Loucy (cell line): ENCODE results near the gene TGOLN2.
"Not testable (repeated sequence)": the region's sequence is repeated elsewhere in the genome, so short reads cannot be mapped to it uniquely, and the experiment has no call there.

Source experiments
- H2AFZ ChIP-seq: fragments of 200-600 bp; sonication (generic); 2 replicates; pipeline ENCODE4 v1.6.0; 2016; ENCODE audit warnings: antibody characterized with exemption, mild to moderate bottlenecking, low read length, moderate library complexity
- H3F3A ChIP-seq: fragments of 200-600 bp; 2 replicates; pipeline ENCODE4 v1.6.0; 2016; ENCODE audit warnings: antibody characterized with exemption, low read depth, mild to moderate bottlenecking
- H3K27me3 ChIP-seq: fragments of 200-600 bp; sonication (generic); 2 replicates; pipeline ENCODE4 v1.6.1; 2014; ENCODE audit warnings: low read length, mild to moderate bottlenecking; ENCODE audit not compliant: insufficient read depth, poor library complexity, severe bottlenecking
- H3K36me3 ChIP-seq: fragments of 200-600 bp; sonication (generic); 2 replicates; pipeline ENCODE4 v1.6.1; 2016; ENCODE audit warnings: low read length; ENCODE audit not compliant: insufficient read depth
- H3K4me1 ChIP-seq: fragments of 200-600 bp; sonication (generic); 2 replicates; pipeline ENCODE4 v1.5.1; 2014; ENCODE audit warnings: low read length, mild to moderate bottlenecking; ENCODE audit not compliant: insufficient read depth, poor library complexity, severe bottlenecking
- H3K4me2 ChIP-seq: fragments of 200-600 bp; sonication (generic); 2 replicates; pipeline ENCODE4 v1.6.0; 2014; ENCODE audit warnings: antibody characterized with exemption, low read length, low read depth, mild to moderate bottlenecking; ENCODE audit not compliant: poor library complexity, severe bottlenecking
- H3K4me3 ChIP-seq: fragments of 200-600 bp; sonication (generic); 2 replicates; pipeline ENCODE4 v1.5.1; 2014; ENCODE audit warnings: low read length, mild to moderate bottlenecking, mixed read lengths; ENCODE audit not compliant: poor library complexity, severe bottlenecking
- H3K79me2 ChIP-seq: fragments of 200-600 bp; sonication (generic); 2 replicates; pipeline ENCODE4 v1.6.1; 2014; ENCODE audit warnings: low read length; ENCODE audit not compliant: insufficient read depth
- H3K9ac ChIP-seq: fragments of 200-600 bp; sonication (generic); 2 replicates; pipeline ENCODE4 v1.6.0; 2014; ENCODE audit warnings: mild to moderate bottlenecking, low read depth, low read length, moderate library complexity; ENCODE audit not compliant: poor library complexity, severe bottlenecking
- H3K9me2 ChIP-seq: fragments of 200-600 bp; sonication (generic); replicated peaks from 2 replicates; pipeline ENCODE4 v1.6.1; 2016; ENCODE audit warnings: low read depth, low read length, mixed read lengths
- H3K9me3 ChIP-seq: fragments of 200-600 bp; sonication (generic); 2 replicates; pipeline ENCODE4 v1.6.1; 2014; ENCODE audit warnings: mild to moderate bottlenecking, antibody characterized with exemption, low read length, low read depth; ENCODE audit not compliant: insufficient read depth
- H4K20me1 ChIP-seq: fragments of 200-600 bp; sonication (generic); 2 replicates; pipeline ENCODE4 v1.6.0; 2014; ENCODE audit warnings: antibody characterized with exemption, low read length, mild to moderate bottlenecking; ENCODE audit not compliant: insufficient read depth, poor library complexity, severe bottlenecking
- EZH2phosphoT487 ChIP-seq: fragments of 200-600 bp; IDR thresholded peaks from 2 replicates; pipeline ENCODE4 v1.6.1; 2018; ENCODE audit warnings: antibody characterized with exemption, mild to moderate bottlenecking, moderate library complexity, borderline replicate concordance
- TF ChIP-seq, protein P1 (sequence below): fragments of 200-600 bp; sonication (generic); conservative IDR thresholded peaks from 2 replicates; pipeline ENCODE4 v1.5.1; 2014; ENCODE audit warnings: mild to moderate bottlenecking, antibody characterized with exemption, low read length

The TGOLN2 gene

DNA sequence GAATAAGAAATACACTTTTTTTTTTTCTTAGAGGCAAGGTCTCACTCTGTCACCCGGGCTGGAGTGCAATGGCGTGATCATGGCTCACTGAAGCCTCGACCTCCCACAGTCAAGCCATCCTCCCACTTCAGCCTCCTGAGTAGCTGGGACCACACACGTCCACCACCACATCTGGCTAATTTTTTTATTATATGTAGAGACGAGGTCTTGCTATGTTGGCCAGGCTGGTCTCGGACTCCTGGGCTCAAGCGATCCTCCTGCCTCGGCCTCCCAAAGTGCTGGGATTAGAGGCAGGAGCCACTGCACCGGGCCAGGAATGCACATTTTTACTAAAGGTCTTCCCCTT is 2.4 kb downstream of the TGOLN2 start:
- TF ChIP-seq EZH2phosphoT487, result no peak
- TF ChIP-seq, protein P1, sequence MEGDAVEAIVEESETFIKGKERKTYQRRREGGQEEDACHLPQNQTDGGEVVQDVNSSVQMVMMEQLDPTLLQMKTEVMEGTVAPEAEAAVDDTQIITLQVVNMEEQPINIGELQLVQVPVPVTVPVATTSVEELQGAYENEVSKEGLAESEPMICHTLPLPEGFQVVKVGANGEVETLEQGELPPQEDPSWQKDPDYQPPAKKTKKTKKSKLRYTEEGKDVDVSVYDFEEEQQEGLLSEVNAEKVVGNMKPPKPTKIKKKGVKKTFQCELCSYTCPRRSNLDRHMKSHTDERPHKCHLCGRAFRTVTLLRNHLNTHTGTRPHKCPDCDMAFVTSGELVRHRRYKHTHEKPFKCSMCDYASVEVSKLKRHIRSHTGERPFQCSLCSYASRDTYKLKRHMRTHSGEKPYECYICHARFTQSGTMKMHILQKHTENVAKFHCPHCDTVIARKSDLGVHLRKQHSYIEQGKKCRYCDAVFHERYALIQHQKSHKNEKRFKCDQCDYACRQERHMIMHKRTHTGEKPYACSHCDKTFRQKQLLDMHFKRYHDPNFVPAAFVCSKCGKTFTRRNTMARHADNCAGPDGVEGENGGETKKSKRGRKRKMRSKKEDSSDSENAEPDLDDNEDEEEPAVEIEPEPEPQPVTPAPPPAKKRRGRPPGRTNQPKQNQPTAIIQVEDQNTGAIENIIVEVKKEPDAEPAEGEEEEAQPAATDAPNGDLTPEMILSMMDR, result no peak
- H3K4me1 ChIP-seq, result peaks cover 51% of the 10 kb centered on the region
- no peak overlapping the region for H2AFZ ChIP-seq
- H3K36me3 ChIP-seq, result peaks cover 43% of the 10 kb centered on the region
- H3K9me2 ChIP-seq, result no peaks in the 10 kb centered on the region
- H3K9ac ChIP-seq, result peak overlapping the region; percentile 90
- no peaks in the 10 kb centered on the region for H3K27me3 ChIP-seq
- peak overlapping the region; percentile 82 for H3K4me3 ChIP-seq
- H3K9me3 ChIP-seq, result no peaks in the 10 kb centered on the region
- H3K4me2 ChIP-seq, result peak overlapping the region; percentile 98
- peaks cover 83% of the 10 kb centered on the region for H3K79me2 ChIP-seq
- peaks cover 69% of the 10 kb centered on the region for H4K20me1 ChIP-seq
- no peaks in the 10 kb centered on the region for H3F3A ChIP-seq

DNA sequence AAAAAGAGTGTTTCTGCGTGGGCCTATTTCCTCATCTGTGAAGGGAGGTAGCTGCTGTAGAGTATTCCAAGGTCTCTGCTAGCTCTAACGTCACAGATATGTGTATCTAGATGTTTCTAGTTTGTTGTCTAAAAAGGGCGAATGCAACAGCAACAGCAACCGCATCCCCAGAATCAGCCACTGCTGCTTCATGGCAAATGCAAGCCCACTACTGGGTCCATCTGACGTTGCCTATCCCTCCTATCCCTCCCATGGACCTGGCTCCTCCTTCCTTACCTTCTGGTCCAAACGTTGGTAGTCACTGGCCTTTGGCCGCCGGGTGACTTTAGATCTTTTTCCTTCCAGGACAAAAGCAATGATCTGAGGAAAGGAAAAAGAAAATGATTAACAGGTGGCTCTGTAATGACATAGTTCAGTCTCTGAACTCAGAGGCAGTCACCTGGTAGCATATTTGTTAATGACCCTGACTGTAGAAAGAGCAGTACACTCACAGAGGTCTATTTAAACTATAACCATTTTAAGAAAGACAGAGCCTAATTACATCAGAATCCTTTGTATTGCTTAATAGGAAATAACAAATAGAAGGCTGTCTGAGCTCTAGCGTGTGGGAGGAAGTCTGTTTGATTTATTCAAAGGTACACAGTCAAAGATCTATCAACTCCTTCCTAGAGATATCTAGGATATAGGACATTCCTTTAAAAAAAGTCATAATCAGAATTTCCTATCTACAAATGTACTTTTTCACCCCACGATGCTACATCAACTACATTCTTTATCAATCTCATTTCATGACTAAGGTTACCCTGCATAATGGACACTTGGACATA is 2.9 kb downstream of the TGOLN2 start:
- Histone ChIP-seq H4K20me1 (peaks cover 75% of the 10 kb centered on the region), H2AFZ (no peak overlapping the region), H3K4me2 (peak overlapping the region; percentile 98), H3K9ac (peak overlapping the region; percentile 90), H3K4me1 (peaks cover 55% of the 10 kb centered on the region), H3K79me2 (peaks cover 89% of the 10 kb centered on the region), H3K27me3 (no peaks in the 10 kb centered on the region), H3K9me3 (no peaks in the 10 kb centered on the region), H3K9me2 (no peaks in the 10 kb centered on the region), H3K36me3 (peaks cover 47% of the 10 kb centered on the region), H3K4me3 (peak overlapping the region; percentile 82), H3F3A (no peaks in the 10 kb centered on the region)
- TF ChIP-seq, protein P1, result no peak
- TF ChIP-seq EZH2phosphoT487, result no peak

DNA sequence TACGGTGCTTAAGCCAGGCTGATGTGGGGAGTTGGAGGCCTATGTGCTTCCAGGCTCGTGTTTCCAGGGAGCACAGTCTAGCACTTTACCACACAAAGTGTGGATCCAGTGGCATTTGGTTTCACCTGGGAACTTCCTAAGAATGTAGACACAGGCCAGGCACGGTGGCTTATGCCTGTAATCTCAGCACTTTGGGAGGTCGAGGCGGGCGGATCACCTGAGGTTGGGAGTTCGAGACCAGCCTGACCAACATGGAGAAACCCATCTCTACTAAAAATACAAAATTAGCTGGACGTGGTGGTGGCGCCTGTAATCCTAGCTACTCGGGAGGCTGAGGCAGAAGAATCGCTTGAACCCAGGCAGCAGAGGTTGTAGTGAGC is 3.8 kb downstream of the TGOLN2 start:
- Histone ChIP-seq H3K36me3 (peaks cover 53% of the 10 kb centered on the region), H3K4me3 (peak overlapping the region; percentile 82), H3K4me1 (peaks cover 59% of the 10 kb centered on the region), H3K4me2 (peak overlapping the region; percentile 98), H4K20me1 (peaks cover 83% of the 10 kb centered on the region), H3K9ac (peak overlapping the region; percentile 90), H3K79me2 (peaks cover 96% of the 10 kb centered on the region)
- not testable (repeated sequence) for H3K9me3 ChIP-seq, H3K27me3 ChIP-seq, H3K9me2 ChIP-seq, H2AFZ ChIP-seq, H3F3A ChIP-seq
